Suprapubic skin (tissue), 4 donors: ENCODE measurements around the gene BDKRB1.

Source experiments
- EP300 ChIP-seq: sonication (generic); formaldehyde crosslinking; IDR thresholded peaks from one replicate; pipeline ENCODE4 v1.6.1; 2017; ENCODE audit warnings: antibody characterized with exemption
- POLR2A ChIP-seq, 2 donors: fragments of 450-650 bp; IDR thresholded peaks; one replicate each; pipeline ENCODE4 v1.6.1; 2017; ENCODE audit warnings: antibody characterized with exemption in 2 of 2, mild to moderate bottlenecking in 2 of 2, moderate library complexity in 2 of 2
- POLR2AphosphoS5 ChIP-seq, 3 donors: sonication (generic); formaldehyde crosslinking; IDR thresholded peaks; one replicate each; pipeline ENCODE4 v1.6.1; 2017; ENCODE audit warnings: antibody characterized with exemption in 3 of 3
- TF ChIP-seq, protein P1 (sequence below), 2 donors: fragments of 200-600 bp in 1 of 2; fragments of 450-650 bp in 1 of 2; sonication (generic) in 1 of 2; IDR thresholded peaks; one replicate each; pipeline ENCODE4 v1.5.1; 2016 to 2019; ENCODE audit warnings: antibody characterized with exemption in 2 of 2, mild to moderate bottlenecking in 1 of 2, moderate library complexity in 1 of 2

DNA sequence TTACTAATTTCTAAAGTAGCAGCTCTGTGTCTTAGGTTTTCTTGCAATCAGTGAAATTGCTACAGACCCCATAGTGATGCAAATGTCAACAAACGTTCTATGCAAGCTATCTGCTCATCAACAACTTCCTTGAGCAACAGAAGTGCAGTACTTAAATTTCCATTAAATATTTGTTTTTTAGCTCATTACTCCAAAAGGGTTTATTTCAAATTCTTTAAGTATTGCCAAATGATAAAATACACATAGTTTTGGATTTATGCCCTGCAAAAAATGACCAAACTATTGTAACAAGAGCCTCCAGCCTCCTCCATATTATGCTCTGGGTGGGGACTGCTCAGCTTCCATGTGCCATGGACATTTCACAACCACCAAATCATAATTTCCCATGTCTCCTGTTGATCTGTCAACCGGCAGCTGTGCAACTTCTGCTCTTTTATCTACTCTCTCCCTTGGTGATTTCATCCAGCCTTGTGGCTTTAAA, 4.4 kb downstream of the BDKRB1 start:
- TF ChIP-seq EP300 (no peak), POLR2A (IDR thresholded peaks at IDR 0.05) (no peak), POLR2AphosphoS5 (IDR thresholded peaks at IDR 0.05) (no peak)
- TF ChIP-seq, protein P1, sequence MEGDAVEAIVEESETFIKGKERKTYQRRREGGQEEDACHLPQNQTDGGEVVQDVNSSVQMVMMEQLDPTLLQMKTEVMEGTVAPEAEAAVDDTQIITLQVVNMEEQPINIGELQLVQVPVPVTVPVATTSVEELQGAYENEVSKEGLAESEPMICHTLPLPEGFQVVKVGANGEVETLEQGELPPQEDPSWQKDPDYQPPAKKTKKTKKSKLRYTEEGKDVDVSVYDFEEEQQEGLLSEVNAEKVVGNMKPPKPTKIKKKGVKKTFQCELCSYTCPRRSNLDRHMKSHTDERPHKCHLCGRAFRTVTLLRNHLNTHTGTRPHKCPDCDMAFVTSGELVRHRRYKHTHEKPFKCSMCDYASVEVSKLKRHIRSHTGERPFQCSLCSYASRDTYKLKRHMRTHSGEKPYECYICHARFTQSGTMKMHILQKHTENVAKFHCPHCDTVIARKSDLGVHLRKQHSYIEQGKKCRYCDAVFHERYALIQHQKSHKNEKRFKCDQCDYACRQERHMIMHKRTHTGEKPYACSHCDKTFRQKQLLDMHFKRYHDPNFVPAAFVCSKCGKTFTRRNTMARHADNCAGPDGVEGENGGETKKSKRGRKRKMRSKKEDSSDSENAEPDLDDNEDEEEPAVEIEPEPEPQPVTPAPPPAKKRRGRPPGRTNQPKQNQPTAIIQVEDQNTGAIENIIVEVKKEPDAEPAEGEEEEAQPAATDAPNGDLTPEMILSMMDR (IDR thresholded peaks at IDR 0.05): no peak
